Upper lobe of left lung (tissue), 4 donors: ENCODE data around the gene CTSL.

Experiments used
- EP300 ChIP-seq, 4 donors: sonication (generic); formaldehyde crosslinking; IDR thresholded peaks; one replicate each; pipeline ENCODE4 v1.5.1; 2017; ENCODE audit warnings: antibody characterized with exemption in 4 of 4, control low read depth in 2 of 4
- POLR2A ChIP-seq, 4 donors: fragments of 450-650 bp; IDR thresholded peaks; one replicate each; pipeline ENCODE4 v1.5.1; 2016 to 2017; ENCODE audit warnings: antibody characterized with exemption in 4 of 4, mild to moderate bottlenecking in 2 of 4
- POLR2AphosphoS5 ChIP-seq, 2 donors: sonication (generic); formaldehyde crosslinking; IDR thresholded peaks; one replicate each; pipeline ENCODE4 v1.5.1; 2017; ENCODE audit warnings: antibody characterized with exemption in 2 of 2
- TF ChIP-seq, protein P1 (sequence below), 6 experiments: fragments of 450-650 bp in 4 of 6; fragments of 200-600 bp in 2 of 6; sonication (generic) in 2 of 6; IDR thresholded peaks; one replicate each; pipeline ENCODE4 v1.5.1; 2016 to 2019; ENCODE audit warnings: antibody characterized with exemption in 6 of 6

DNA sequence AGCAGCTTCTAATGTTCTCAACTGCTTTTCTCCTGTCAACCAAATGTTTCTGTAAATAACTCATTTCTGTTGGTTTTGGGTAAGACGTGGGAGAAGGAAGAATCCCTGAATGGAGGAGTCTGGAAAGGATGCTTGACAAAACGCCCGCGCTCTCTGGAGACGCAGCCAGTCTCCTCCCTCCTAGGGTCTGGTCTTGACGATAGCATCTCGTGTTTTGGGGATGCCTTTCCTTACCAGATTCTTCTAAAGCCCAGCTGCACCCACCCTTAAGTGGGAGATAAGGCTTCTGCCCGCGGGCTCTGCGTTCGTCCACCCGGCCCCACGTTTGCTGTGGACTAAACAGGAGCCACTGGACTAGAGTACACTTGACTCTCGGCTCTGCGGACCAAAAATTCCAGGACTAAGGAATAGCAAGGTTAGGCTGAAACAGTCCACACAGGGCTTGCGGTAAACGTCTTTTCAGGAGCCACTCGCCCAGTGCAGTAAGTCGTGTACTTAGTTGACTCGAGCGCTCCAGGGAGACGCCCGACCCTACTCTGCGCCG lies 491 bp upstream of the CTSL start:
- TF ChIP-seq, protein P1, sequence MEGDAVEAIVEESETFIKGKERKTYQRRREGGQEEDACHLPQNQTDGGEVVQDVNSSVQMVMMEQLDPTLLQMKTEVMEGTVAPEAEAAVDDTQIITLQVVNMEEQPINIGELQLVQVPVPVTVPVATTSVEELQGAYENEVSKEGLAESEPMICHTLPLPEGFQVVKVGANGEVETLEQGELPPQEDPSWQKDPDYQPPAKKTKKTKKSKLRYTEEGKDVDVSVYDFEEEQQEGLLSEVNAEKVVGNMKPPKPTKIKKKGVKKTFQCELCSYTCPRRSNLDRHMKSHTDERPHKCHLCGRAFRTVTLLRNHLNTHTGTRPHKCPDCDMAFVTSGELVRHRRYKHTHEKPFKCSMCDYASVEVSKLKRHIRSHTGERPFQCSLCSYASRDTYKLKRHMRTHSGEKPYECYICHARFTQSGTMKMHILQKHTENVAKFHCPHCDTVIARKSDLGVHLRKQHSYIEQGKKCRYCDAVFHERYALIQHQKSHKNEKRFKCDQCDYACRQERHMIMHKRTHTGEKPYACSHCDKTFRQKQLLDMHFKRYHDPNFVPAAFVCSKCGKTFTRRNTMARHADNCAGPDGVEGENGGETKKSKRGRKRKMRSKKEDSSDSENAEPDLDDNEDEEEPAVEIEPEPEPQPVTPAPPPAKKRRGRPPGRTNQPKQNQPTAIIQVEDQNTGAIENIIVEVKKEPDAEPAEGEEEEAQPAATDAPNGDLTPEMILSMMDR (IDR thresholded peaks at IDR 0.05), result no peak
- no peak for TF ChIP-seq POLR2A (IDR thresholded peaks at IDR 0.05)
- no peak for TF ChIP-seq EP300 (IDR thresholded peaks at IDR 0.05)
- TF ChIP-seq POLR2AphosphoS5 (IDR thresholded peaks at IDR 0.05), result no peak
